ENCODE measurements around the gene MAGEA10. TPM values are rescaled to one million over a fixed set of nuclear protein-coding genes. Genes with fewer than 3 reads are reported as not detected.
"Not testable (repeated sequence)": the region's sequence is repeated elsewhere in the genome, so short reads cannot be mapped to it uniquely, and the experiment has no call there.

The MAGEA10 gene
- total RNA-seq (not detected), polyA plus RNA-seq (not detected)
- long read RNA-seq, donor 1: 0 reads
- long read RNA-seq, donor 2: 0 reads

GRCh38 chrX:152138388-152138784 lies at the start of gene MAGEA10:
Gene MAGEA10, minus strand, starts transcription at chrX:152138577. Its CDS starts 2,957 bp downstream, at chrX:152135620.
- intact Hi-C loops (cut with DNase I): no loop called here

GRCh38 chrX:152177497-152178269 lies 39.3 kb upstream of the MAGEA10 start:
- intact Hi-C loops (cut with DNase I): no loop called here
- no peak for DNase-seq
- no peak overlapping the region for H3K27ac ChIP-seq
- no peaks in the 10 kb centered on the region for H3K27me3 ChIP-seq (ENCODE audit: insufficient read depth in 3 of 3, low read length in 2 of 3)
- H3K9me3 ChIP-seq: no peaks in the 10 kb centered on the region
- no peaks in the 10 kb centered on the region for H3K36me3 ChIP-seq (ENCODE audit: insufficient read depth in 1 of 2, low read depth in 1 of 2)
- no peak for TF ChIP-seq CTCF (IDR thresholded peaks at IDR 0.05)
- H3K4me3 ChIP-seq: no peak overlapping the region
- H3K4me1 ChIP-seq: no peaks in the 10 kb centered on the region
- no peak for ATAC-seq
- WGBS, 3 donors: 68 to 79% (median 77%) methylated on average over 5 of the region's 5 CpGs

More at GRCh38 chrX:152138388-152138784, at the start of gene MAGEA10:
- Histone ChIP-seq H3K9me3 (no peaks in the 10 kb centered on the region), H3K27ac (no peak within 1 kb of the TSS), H3K4me3 (no peak within 1 kb of the TSS), H3K4me1 (no peaks in the 10 kb centered on the region), H3K27me3 (ENCODE audit: insufficient read depth in 3 of 3, low read length in 2 of 3) (no peaks in the 10 kb centered on the region), H3K36me3 (ENCODE audit: insufficient read depth in 1 of 2, low read depth in 1 of 2) (no peaks in the 10 kb centered on the region)
- 84 to 96% (median 92%) methylated on average over 10 to 16 of the region's 16 CpGs for WGBS, 3 donors
- no peak for TF ChIP-seq CTCF (IDR thresholded peaks at IDR 0.05)
- DNase-seq: no peak
- no peak for ATAC-seq

GRCh38 chrX:152177052-152177451 lies 38.7 kb upstream of the MAGEA10 start:
- H3K27me3 ChIP-seq (ENCODE audit: insufficient read depth in 3 of 3, low read length in 2 of 3): no peaks in the 10 kb centered on the region
- no peaks in the 10 kb centered on the region for H3K36me3 ChIP-seq (ENCODE audit: insufficient read depth in 1 of 2, low read depth in 1 of 2)
- no peak for ATAC-seq
- no peak for DNase-seq
- H3K9me3 ChIP-seq: no peaks in the 10 kb centered on the region
- no peaks in the 10 kb centered on the region for H3K4me1 ChIP-seq
- H3K4me3 ChIP-seq: no peak overlapping the region
- no peak overlapping the region for H3K27ac ChIP-seq
- WGBS, 3 donors: 57 to 62% (median 58%) methylated on average over 4 of the region's 4 CpGs
- no peak for TF ChIP-seq CTCF (IDR thresholded peaks at IDR 0.05)
- intact Hi-C loops (cut with DNase I): no loop called here

GRCh38 chrX:152175892-152176291 lies 37.5 kb upstream of the MAGEA10 start:
- H3K9me3 ChIP-seq; H3K36me3 ChIP-seq (ENCODE audit: insufficient read depth in 1 of 2, low read depth in 1 of 2); H3K27me3 ChIP-seq (ENCODE audit: insufficient read depth in 3 of 3, low read length in 2 of 3); DNase-seq; H3K4me3 ChIP-seq; ATAC-seq; H3K4me1 ChIP-seq; intact Hi-C loops (cut with DNase I); H3K27ac ChIP-seq: not testable (repeated sequence)
- 81 to 96% (median 91%) methylated on average over 4 of the region's 4 CpGs for WGBS, 3 donors

- H3K27ac ChIP-seq; H3K27me3 ChIP-seq (ENCODE audit: insufficient read depth in 3 of 3, low read length in 2 of 3); H3K4me3 ChIP-seq; H3K9me3 ChIP-seq; H3K36me3 ChIP-seq (ENCODE audit: insufficient read depth in 1 of 2, low read depth in 1 of 2); DNase-seq; H3K4me1 ChIP-seq; intact Hi-C loops (cut with DNase I); ATAC-seq: not testable (repeated sequence)
- WGBS, 3 donors: 100% methylated on average over 1 of the region's 4 CpGs; no CpG with 5 or more reads in 2 of the 3 donors
Measured at GRCh38 chrX:152173923-152174322, 35.5 kb upstream of the MAGEA10 start.

Measured in psoas muscle (tissue), 8 donors.